OCI-LY1 (cell line): ENCODE data around the gene GRHL1.

Source experiments
- EZH2 ChIP-seq: fragments of 200-600 bp; sonication (generic), shearing (Covaris generic); IDR thresholded peaks from 2 replicates; pipeline ENCODE4 v1.8.0; 2017; ENCODE audit warnings: borderline replicate concordance, mixed run types, mild to moderate bottlenecking, antibody characterized with exemption, low read length, moderate library complexity, mixed read lengths
- TF ChIP-seq, protein P1 (sequence below): fragments of 200-600 bp; sonication (generic), shearing (Covaris generic); IDR thresholded peaks from 2 replicates; pipeline ENCODE4 v1.5.1; 2017; ENCODE audit warnings: mild to moderate bottlenecking, antibody characterized with exemption, low read length, moderate library complexity, mixed read lengths

DNA sequence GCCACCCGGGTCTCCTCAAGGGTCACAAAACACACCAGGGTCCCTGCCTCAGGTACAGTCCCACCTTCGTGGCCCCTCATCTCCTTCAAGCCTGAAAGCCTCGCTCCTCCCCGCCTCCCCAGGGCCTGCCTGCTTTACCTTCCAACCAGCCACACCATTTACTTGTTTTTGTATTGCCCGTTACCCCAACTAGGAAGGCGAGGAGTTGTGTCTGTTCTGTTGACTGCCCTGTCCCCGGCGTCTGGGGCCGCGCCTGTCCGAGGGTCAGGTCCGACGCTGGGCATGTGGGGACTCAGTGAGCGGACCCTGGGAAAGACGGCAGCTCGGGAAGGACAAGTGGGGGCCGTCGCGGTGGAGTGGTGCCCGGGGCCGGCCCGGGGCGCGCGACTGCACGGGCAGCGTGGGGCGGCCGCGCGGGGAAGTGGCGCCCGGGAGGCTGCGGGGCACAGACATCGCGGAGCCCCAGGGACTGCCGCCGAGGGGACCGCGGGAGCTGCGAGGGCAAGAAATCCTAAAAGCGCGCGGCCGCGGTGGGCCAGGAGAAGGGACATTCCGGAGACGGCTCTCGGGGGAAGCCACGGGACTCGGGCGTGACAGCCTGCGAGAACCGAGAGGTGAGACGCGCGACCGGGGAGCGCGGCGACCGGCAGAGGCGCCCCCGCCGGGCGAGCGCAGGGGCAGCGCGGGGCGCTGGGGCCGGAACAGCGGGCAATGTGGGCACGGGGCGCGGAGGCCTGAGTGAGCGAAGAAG is 797 bp upstream of the GRHL1 start:
- TF ChIP-seq EZH2 = no peak
- TF ChIP-seq, protein P1, sequence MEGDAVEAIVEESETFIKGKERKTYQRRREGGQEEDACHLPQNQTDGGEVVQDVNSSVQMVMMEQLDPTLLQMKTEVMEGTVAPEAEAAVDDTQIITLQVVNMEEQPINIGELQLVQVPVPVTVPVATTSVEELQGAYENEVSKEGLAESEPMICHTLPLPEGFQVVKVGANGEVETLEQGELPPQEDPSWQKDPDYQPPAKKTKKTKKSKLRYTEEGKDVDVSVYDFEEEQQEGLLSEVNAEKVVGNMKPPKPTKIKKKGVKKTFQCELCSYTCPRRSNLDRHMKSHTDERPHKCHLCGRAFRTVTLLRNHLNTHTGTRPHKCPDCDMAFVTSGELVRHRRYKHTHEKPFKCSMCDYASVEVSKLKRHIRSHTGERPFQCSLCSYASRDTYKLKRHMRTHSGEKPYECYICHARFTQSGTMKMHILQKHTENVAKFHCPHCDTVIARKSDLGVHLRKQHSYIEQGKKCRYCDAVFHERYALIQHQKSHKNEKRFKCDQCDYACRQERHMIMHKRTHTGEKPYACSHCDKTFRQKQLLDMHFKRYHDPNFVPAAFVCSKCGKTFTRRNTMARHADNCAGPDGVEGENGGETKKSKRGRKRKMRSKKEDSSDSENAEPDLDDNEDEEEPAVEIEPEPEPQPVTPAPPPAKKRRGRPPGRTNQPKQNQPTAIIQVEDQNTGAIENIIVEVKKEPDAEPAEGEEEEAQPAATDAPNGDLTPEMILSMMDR = no peak; the same call in 1 of the 2 replicates
